K562 (cell line): ENCODE data around the gene OR8B2. TPM values are rescaled to one million over a fixed set of nuclear protein-coding genes. Genes with fewer than 3 reads are reported as not detected.

ENCODE experiments used
- ATAC-seq: fragments of 200-7000 bp; cut with Tn5 transposase; 3 replicates; pipeline ENCODE4 v1.9.1; 2020; ENCODE audit warnings: moderate library complexity
- BruUV-seq: library from RNA; stranded (reverse); fragments of 400-500 nt; replicated peaks from 2 replicates; lab custom pipeline; 2021; lab: Mats Ljungman, UMichigan
- CTCF ChIA-PET: fragments of 300-600 bp; formaldehyde crosslinking; extraction: SDS; loops from one replicate; lab custom pipeline; 2021; ENCODE audit warnings: low intra/inter-chr PET ratio; lab: Yijun Ruan, JAX
- POLR2A ChIA-PET: fragments of 300-600, 350-650 bp; sonication (Branson Sonifier 250); formaldehyde crosslinking; extraction: SDS; loops from one replicate; lab custom pipeline; 2021; ENCODE audit warnings: antibody characterized with exemption, inconsistent platforms; lab: Yijun Ruan, JAX
- DNase-seq, 4 experiments: peaks; one replicate each; pipeline versions ENCODE4 v3.0.0 to v3.0.0-alpha.2; 2011 to 2018; ENCODE audit warnings: low spot score in 3 of 4, mixed read lengths in 3 of 4; ENCODE audit errors: extremely low read depth in 1 of 4
- FAIRE-seq: peaks from 2 replicates; lab custom pipeline; 2011; peaks lifted over from hg19 to GRCh38; lab: Jason Lieb, UNC
- H2AFZ ChIP-seq: 2 replicates; pipeline ENCODE4 v1.6.0; 2011; ENCODE audit warnings: low read depth, low read length, control low read depth, inconsistent platforms
- H3K27ac ChIP-seq: fragments of 200-600 bp; 3 replicates; pipeline ENCODE4 v1.8.0; 2011; ENCODE audit warnings: low read depth, mild to moderate bottlenecking, control low read depth, inconsistent platforms, low read length, moderate library complexity, mixed read lengths; ENCODE audit errors: extremely low read depth
- H3K27me3 ChIP-seq, 2 experiments: fragments of 300-600 bp in 1 of 2; 2 replicates in 1 of 2; 3 replicates in 1 of 2; pipeline versions ENCODE4 v1.6.0 to v1.8.0; 2011; ENCODE audit warnings: inconsistent platforms in 2 of 2, low read length in 2 of 2, mild to moderate bottlenecking in 1 of 2, mixed read lengths in 1 of 2, moderate library complexity in 1 of 2; ENCODE audit not compliant: control insufficient read depth in 2 of 2, insufficient read depth in 2 of 2
- H3K36me3 ChIP-seq: fragments of 300-600 bp; 3 replicates; pipeline ENCODE4 v1.8.0; 2011; ENCODE audit warnings: mild to moderate bottlenecking, low read length, inconsistent platforms; ENCODE audit not compliant: control insufficient read depth, insufficient read depth
- H3K4me1 ChIP-seq, 2 experiments: fragments of 200-600 bp in 1 of 2; replicated peaks in 1 of 2; 2 replicates in 1 of 2; 3 replicates in 1 of 2; pipeline versions ENCODE4 v1.5.1 to v1.8.0; 2011; ENCODE audit warnings: inconsistent platforms in 2 of 2, low read length in 2 of 2, mild to moderate bottlenecking in 1 of 2, mixed read lengths in 1 of 2, moderate library complexity in 1 of 2; ENCODE audit not compliant: control insufficient read depth in 2 of 2, insufficient read depth in 2 of 2
- H3K4me2 ChIP-seq: 2 replicates; pipeline ENCODE4 v1.6.1; 2011; ENCODE audit warnings: low read length, control low read depth, inconsistent platforms, mixed read lengths; ENCODE audit not compliant: insufficient read depth
- H3K4me3 ChIP-seq: fragments of 200-600 bp; sonication (generic), shearing (Covaris generic); 2 replicates; pipeline ENCODE4 v1.5.1; 2016; ENCODE audit warnings: control low read depth, inconsistent platforms
- H3K79me2 ChIP-seq: fragments of 200-600 bp; 3 replicates; pipeline ENCODE4 v1.8.0; 2011; ENCODE audit warnings: low read length, inconsistent platforms; ENCODE audit not compliant: control insufficient read depth, insufficient read depth
- H3K9ac ChIP-seq, 2 experiments: 2 replicates each; pipeline versions ENCODE4 v1.6.0 to v1.6.1; 2011; ENCODE audit warnings: low read depth in 2 of 2, low read length in 2 of 2, control low read depth in 1 of 2, inconsistent platforms in 1 of 2, mild to moderate bottlenecking in 1 of 2, mixed read lengths in 1 of 2; ENCODE audit not compliant: insufficient read depth in 1 of 2
- H3K9me1 ChIP-seq: one replicate; pipeline ENCODE4 v1.6.0; 2011; ENCODE audit warnings: inconsistent platforms, mild to moderate bottlenecking, low read length, moderate library complexity; ENCODE audit not compliant: control insufficient read depth, insufficient read depth
- H3K9me3 ChIP-seq: replicated peaks from 2 replicates; pipeline ENCODE4 v1.5.1; 2011; ENCODE audit warnings: low read depth, low read length, inconsistent platforms; ENCODE audit not compliant: control insufficient read depth, insufficient read depth
- H4K20me1 ChIP-seq: replicated peaks from 2 replicates; pipeline ENCODE4 v1.6.1; 2011; ENCODE audit warnings: low read length, inconsistent platforms, mixed read lengths; ENCODE audit not compliant: control insufficient read depth, insufficient read depth
- CEBPB ChIP-seq: fragments of 450-650 bp; IDR thresholded peaks from 2 replicates; pipeline ENCODE4 v1.6.1; 2016; ENCODE audit warnings: missing genetic modification characterization, missing compliant biosample characterization
- CHCHD3 ChIP-seq: fragments of 250-450 bp; sonication (Bioruptor Pico); IDR thresholded peaks from 2 replicates; pipeline ENCODE4 v2.1.2; 2022; ENCODE audit warnings: mild to moderate bottlenecking
- CREB1 ChIP-seq, 2 experiments: sonication (generic) in 1 of 2; formaldehyde crosslinking in 1 of 2; IDR thresholded peaks; 2 replicates each; pipeline versions ENCODE4 v1.6.1 to v1.8.0; 2012 to 2022; ENCODE audit warnings: inconsistent platforms in 1 of 2, mild to moderate bottlenecking in 1 of 2, missing genetic modification reagents in 1 of 2, moderate library complexity in 1 of 2
- KDM2B ChIP-seq: fragments of 250-450 bp; sonication (Bioruptor Pico); IDR thresholded peaks from 2 replicates; pipeline ENCODE4 v1.8.0; 2021; ENCODE audit warnings: mild to moderate bottlenecking, moderate library complexity
- TAL1 ChIP-seq: fragments of 450-650 bp; IDR thresholded peaks from 2 replicates; pipeline ENCODE4 v1.6.1; 2016; ENCODE audit warnings: mild to moderate bottlenecking
- TCF3 ChIP-seq: sonication (generic); formaldehyde crosslinking; IDR thresholded peaks from 2 replicates; pipeline ENCODE4 v1.4.0; 2020; ENCODE audit warnings: mild to moderate bottlenecking, missing genetic modification reagents
- YY1 ChIP-seq, 3 experiments: IDR thresholded peaks; 2 replicates each; pipeline ENCODE4 v1.6.1; 2011; ENCODE audit warnings: low read length in 2 of 3, mild to moderate bottlenecking in 2 of 3, moderate library complexity in 2 of 3, borderline replicate concordance in 1 of 3, control low read depth in 1 of 3, low read depth in 1 of 3; ENCODE audit not compliant: insufficient read depth in 3 of 3, insufficient replicate concordance in 2 of 3, control insufficient read depth in 1 of 3, insufficient read length in 1 of 3; ENCODE audit errors: extremely low read depth in 1 of 3
- WGBS: fragments of 100-300 bp; shearing (Covaris generic); methylation state at CpG from one replicate; pipeline ENCODE4 v1.1.6; 2016; ENCODE audit warnings: low coverage, mixed read lengths; ENCODE audit not compliant: insufficient coverage; ENCODE audit errors: missing lambda C conversion rate; 5-methylcytosine and 5-hydroxymethylcytosine counted together
- in situ Hi-C: fragments of 300-500 bp; cut with MboI; formaldehyde crosslinking; loops from 4 replicates; pipeline ENCODE4 v1.15.0; 2018; ENCODE audit warnings: inconsistent platforms, mixed read lengths
- intact Hi-C: fragments of 100-400 bp; cut with micrococcal nuclease; formaldehyde crosslinking; loops from 2 replicates; pipeline ENCODE4 v1.14.2; 2022
- polyA plus RNA-seq, 8 experiments: library from polyadenylated mRNA; depleted of rRNA in 4 of 8; stranded (reverse) in 5 of 8; unstranded in 3 of 8; fragments of >200 nt; fragmentation: Nextera tagmentation in 2 of 8; fragmentation: Illumina TruSeq in 1 of 8; extraction: Ambion mirVana in 2 of 8; extraction: Trizol in 1 of 8; gene quantifications; 2 replicates each; pipeline versions ENCODE4 v1.2.1 to v1.2.3, GENCODE V29; 2011 to 2014; ENCODE audit warnings: inconsistent platforms in 1 of 8, missing spikeins in 1 of 8
- total RNA-seq, 7 experiments: library from RNA; depleted of rRNA in 6 of 7; stranded (reverse); fragments of >200 nt in 6 of 7; fragmentation: Illumina TruSeq in 2 of 7; extraction: Trizol in 2 of 7; gene quantifications; 2 replicates each; pipeline versions ENCODE4 v1.2.1 to v1.2.3, GENCODE V29; 2011 to 2021; ENCODE audit warnings: low replicate concordance in 1 of 7
- TF ChIP-seq, protein P1 (sequence below), 2 experiments: fragments of 450-650 bp in 1 of 2; sonication (generic) in 1 of 2; formaldehyde crosslinking in 1 of 2; IDR thresholded peaks in 1 of 2; conservative IDR thresholded peaks in 1 of 2; 2 replicates each; pipeline versions ENCODE4 v1.6.1 to v1.8.1; 2016 to 2023; ENCODE audit warnings: mild to moderate bottlenecking in 2 of 2, moderate library complexity in 2 of 2, inconsistent platforms in 1 of 2, missing genetic modification reagents in 1 of 2

The OR8B2 gene
- total and polyA plus RNA-seq, 9 of the 15 experiments (the other 6 are each of a cell fraction or from before 2014, with no cell fraction given), result 0.56 TPM; not detected in 8

- TF ChIP-seq, protein P1, sequence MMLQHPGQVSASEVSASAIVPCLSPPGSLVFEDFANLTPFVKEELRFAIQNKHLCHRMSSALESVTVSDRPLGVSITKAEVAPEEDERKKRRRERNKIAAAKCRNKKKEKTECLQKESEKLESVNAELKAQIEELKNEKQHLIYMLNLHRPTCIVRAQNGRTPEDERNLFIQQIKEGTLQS (IDR thresholded peaks at IDR 0.05), result peak; percentile 30; the same call in 1 of the 2 replicates
- TF ChIP-seq, protein P1 (CRISPR knock-in tag; conservative IDR thresholded peaks at IDR 0.05), result no peak
- TF ChIP-seq CREB1 (IDR thresholded peaks at IDR 0.05) (no peak), CREB1 (CRISPR knock-in tag; IDR thresholded peaks at IDR 0.05) (no peak), YY1 (IDR thresholded peaks at IDR 0.05; ENCODE audit: borderline replicate concordance in 1 of 3, control insufficient read depth in 1 of 3, extremely low read depth in 1 of 3, insufficient read depth in 3 of 3, insufficient read length in 1 of 3, insufficient replicate concordance in 2 of 3, low read depth in 1 of 3, low read length in 2 of 3) (no peak), TCF3 (CRISPR knock-in tag) (peak; percentile 45; the same call in 1 of the 2 replicates), CEBPB (peak; percentile 40; the same call in 1 of the 2 replicates), KDM2B (CRISPR knock-in tag) (no peak)
- TF ChIP-seq, all 486 proteins: peak for 9
Observed at GRCh38 chr11:124376280-124376679, 8.0 kb downstream of the OR8B2 start (continued).

- WGBS, result 0% methylated on average over 2 of the region's 2 CpGs
- no peaks in the 10 kb centered on the region for H3K27me3 ChIP-seq
- no peak overlapping the region for H3K27ac ChIP-seq
- intact Hi-C loops (no loop called here), in situ Hi-C loops (no loop called here)
- H3K4me1 ChIP-seq, result no peaks in the 10 kb centered on the region
- POLR2A ChIA-PET, result interaction anchor here (0.8 to 2.2 kb wide), 2 partner anchors 10 to 14 kb away, joined by 3 to 5 read pairs; no protein-coding TSS in a partner anchor
- H3K9ac ChIP-seq, result no peak overlapping the region
- H4K20me1 ChIP-seq, result no peaks in the 10 kb centered on the region
- FAIRE-seq (no peak), DNase-seq (no peak), ATAC-seq (no peak)
- no peaks in the 10 kb centered on the region for H3K9me3 ChIP-seq
- no peak overlapping the region for H3K4me3 ChIP-seq
- TF ChIP-seq TAL1 (no peak), CHCHD3 (no peak)
- CTCF ChIA-PET, result no interaction called here
- H2AFZ ChIP-seq, result no peak overlapping the region
- H3K4me2 ChIP-seq, result no peak overlapping the region
- no peaks in the 10 kb centered on the region for H3K9me1 ChIP-seq
- no TSS peak for BruUV-seq
- H3K79me2 ChIP-seq, result no peaks in the 10 kb centered on the region
- no peaks in the 10 kb centered on the region for H3K36me3 ChIP-seq
Observed at GRCh38 chr11:124359566-124359965, 24.7 kb downstream of the OR8B2 start.
